Measurements from ENCODE around the gene CAMSAP1.

- no peak for TF ChIP-seq POLR2A (IDR thresholded peaks at IDR 0.05)
- no peak for TF ChIP-seq CTCF (IDR thresholded peaks at IDR 0.05)
Observed at GRCh38 chr9:135948446-135948845, 41.1 kb upstream of the CAMSAP1 start.
